Endodermal cell (in vitro differentiated cells): Measurements from ENCODE around the gene CDH18. TPM values are rescaled to one million over a fixed set of nuclear protein-coding genes. Genes with fewer than 3 reads are reported as not detected.

Experiments
- DNase-seq: peaks from one replicate; pipeline ENCODE4 v3.0.0-alpha.2; 2017
- H3K27ac ChIP-seq: 2 replicates; pipeline ENCODE4 v1.5.1; 2013; ENCODE audit warnings: mild to moderate bottlenecking, low read depth, low read length, moderate library complexity
- H3K27me3 ChIP-seq: 2 replicates; pipeline ENCODE4 v1.6.1; 2013; ENCODE audit warnings: mild to moderate bottlenecking, low read length, moderate library complexity; ENCODE audit not compliant: insufficient read depth, control insufficient read depth, poor library complexity, severe bottlenecking
- H3K36me3 ChIP-seq: 2 replicates; pipeline ENCODE4 v1.7.0; 2013; ENCODE audit warnings: mild to moderate bottlenecking, low read length, moderate library complexity; ENCODE audit not compliant: control insufficient read depth, insufficient read depth
- H3K4me1 ChIP-seq: one replicate; pipeline ENCODE4 v1.7.0; 2013; ENCODE audit warnings: low read length; ENCODE audit not compliant: control insufficient read depth, insufficient read depth
- H3K4me3 ChIP-seq: 2 replicates; pipeline ENCODE4 v1.5.1; 2013; ENCODE audit warnings: mild to moderate bottlenecking, low read length, moderate library complexity
- H3K9ac ChIP-seq: 2 replicates; pipeline ENCODE4 v1.6.1; 2013; ENCODE audit warnings: mild to moderate bottlenecking, low read length, moderate library complexity; ENCODE audit not compliant: poor library complexity, severe bottlenecking; ENCODE audit errors: extremely low read depth
- H3K9me3 ChIP-seq: 2 replicates; pipeline ENCODE4 v1.6.1; 2013; ENCODE audit warnings: mild to moderate bottlenecking, low read length, moderate library complexity; ENCODE audit not compliant: control insufficient read depth
- H3K27ac Mint-ChIP-seq: 2 replicates; pipeline ENCODE4 v1.8.0; 2020; ENCODE audit warnings: mixed read lengths
- H3K27me3 Mint-ChIP-seq: 2 replicates; pipeline ENCODE4 v1.8.0; 2021; ENCODE audit warnings: mild to moderate bottlenecking, mixed read lengths; ENCODE audit not compliant: insufficient read depth
- H3K36me3 Mint-ChIP-seq: 2 replicates; pipeline ENCODE4 v1.8.0; 2020; ENCODE audit warnings: low read depth, mixed read lengths
- H3K4me1 Mint-ChIP-seq: 2 replicates; pipeline ENCODE4 v1.8.0; 2020; ENCODE audit warnings: mixed read lengths
- H3K4me3 Mint-ChIP-seq: 2 replicates; pipeline ENCODE4 v1.8.0; 2020; ENCODE audit warnings: mild to moderate bottlenecking, moderate library complexity, mixed read lengths
- H3K9me3 Mint-ChIP-seq: 2 replicates; pipeline ENCODE4 v1.8.0; 2020; ENCODE audit warnings: mild to moderate bottlenecking, mixed read lengths
- CTCF ChIP-seq: fragments of 200-600 bp; sonication (generic); conservative IDR thresholded peaks from 2 replicates; pipeline ENCODE4 v1.5.0; 2021; ENCODE audit warnings: antibody characterized with exemption, mild to moderate bottlenecking
- WGBS, 2 experiments: methylation state at CpG; one replicate each; pipeline versions ENCODE4 v1.1.5 to v1.1.7; 2013; ENCODE audit warnings: missing lambda C conversion rate in 2 of 2, mixed read lengths in 1 of 2; ENCODE audit not compliant: insufficient coverage in 1 of 2, insufficient read length in 1 of 2; 5-methylcytosine and 5-hydroxymethylcytosine counted together
- total RNA-seq, 2 donors: library from RNA; stranded (reverse); fragmentation: NEBNext Ultra II Directional in 1 of 2; extraction: Animal tissue kit (Norgen Biotek cat#: 25700) in 1 of 2; gene quantifications; 2 replicates in 1 of 2; 3 replicates in 1 of 2; pipeline ENCODE4 v1.2.1, GENCODE V29; 2021

CDH18 gene
- total RNA-seq, 2 donors from 2014 or later: 0.22 TPM; not detected in 1

DNA sequence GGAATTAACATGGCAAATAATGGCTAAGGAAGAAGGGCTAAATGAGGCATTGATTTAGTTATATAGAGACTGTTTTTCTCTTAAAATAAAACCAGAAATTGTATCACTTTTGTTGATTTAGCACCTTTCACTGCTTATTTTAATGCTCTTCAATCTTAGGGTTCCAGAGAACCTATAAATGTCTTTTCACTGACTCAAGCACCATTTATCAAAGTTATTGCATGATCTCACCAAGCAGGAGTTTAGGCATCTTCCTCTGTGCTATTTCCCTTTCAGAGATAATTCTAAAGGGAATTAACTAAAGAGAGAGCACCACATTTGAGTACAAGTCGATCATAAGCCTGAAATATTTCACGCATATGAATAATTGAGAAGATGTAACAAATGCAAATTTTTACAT lies 357.1 kb downstream of the CDH18 start:
- H3K9me3 Mint-ChIP-seq: no peaks in the 10 kb centered on the region
- H3K27me3 ChIP-seq: no peaks in the 10 kb centered on the region
- H3K9me3 ChIP-seq: no peaks in the 10 kb centered on the region
- no peak overlapping the region for H3K4me3 Mint-ChIP-seq
- no peak overlapping the region for H3K27ac Mint-ChIP-seq
- 87% methylated on average over 2 of the region's 2 CpGs; no CpG with 5 or more reads in 1 of the 2 experiments for WGBS, 2 experiments
- H3K9ac ChIP-seq: no peak overlapping the region
- H3K27me3 Mint-ChIP-seq: no peaks in the 10 kb centered on the region
- DNase-seq: no peak
- H3K27ac ChIP-seq: no peak overlapping the region
- no peaks in the 10 kb centered on the region for H3K36me3 Mint-ChIP-seq
- H3K4me1 Mint-ChIP-seq: no peaks in the 10 kb centered on the region
- no peak for TF ChIP-seq CTCF
- H3K4me3 ChIP-seq: no peak overlapping the region
- H3K36me3 ChIP-seq: no peaks in the 10 kb centered on the region
- H3K4me1 ChIP-seq: no peaks in the 10 kb centered on the region

DNA sequence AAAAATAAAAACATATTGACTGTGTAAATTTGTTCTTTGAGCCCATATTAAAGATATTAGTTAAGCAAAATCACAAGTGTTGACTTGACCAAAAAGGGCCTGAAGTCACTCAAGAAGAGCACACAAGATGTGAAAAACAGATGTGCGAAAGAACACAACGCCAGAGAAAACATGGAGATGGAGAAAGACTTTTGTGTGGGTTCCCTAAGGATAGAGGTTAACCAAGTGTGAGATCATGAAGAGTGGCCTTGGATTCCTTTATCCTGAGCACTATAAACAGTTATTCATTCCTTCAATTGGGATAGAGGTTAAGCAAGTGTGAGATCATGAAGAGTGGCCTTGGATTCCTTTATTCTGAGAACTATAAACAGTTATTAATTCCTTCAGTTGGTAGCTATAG lies 361.8 kb downstream of the CDH18 start:
- Histone ChIP-seq H3K4me3 (no peak overlapping the region), H3K27me3 (no peaks in the 10 kb centered on the region), H3K36me3 (no peaks in the 10 kb centered on the region), H3K9me3 (no peaks in the 10 kb centered on the region), H3K27ac (no peak overlapping the region), H3K4me1 (no peaks in the 10 kb centered on the region), H3K9ac (no peak overlapping the region)
- Mint-ChIP-seq H3K27me3 (peaks cover 2% of the 10 kb centered on the region), H3K4me3 (no peak overlapping the region), H3K9me3 (no peaks in the 10 kb centered on the region), H3K4me1 (no peaks in the 10 kb centered on the region), H3K27ac (no peak overlapping the region), H3K36me3 (no peaks in the 10 kb centered on the region)
- WGBS, 2 experiments: 100% methylated on average over 2 of the region's 2 CpGs
- no peak for TF ChIP-seq CTCF
- DNase-seq: no peak

DNA sequence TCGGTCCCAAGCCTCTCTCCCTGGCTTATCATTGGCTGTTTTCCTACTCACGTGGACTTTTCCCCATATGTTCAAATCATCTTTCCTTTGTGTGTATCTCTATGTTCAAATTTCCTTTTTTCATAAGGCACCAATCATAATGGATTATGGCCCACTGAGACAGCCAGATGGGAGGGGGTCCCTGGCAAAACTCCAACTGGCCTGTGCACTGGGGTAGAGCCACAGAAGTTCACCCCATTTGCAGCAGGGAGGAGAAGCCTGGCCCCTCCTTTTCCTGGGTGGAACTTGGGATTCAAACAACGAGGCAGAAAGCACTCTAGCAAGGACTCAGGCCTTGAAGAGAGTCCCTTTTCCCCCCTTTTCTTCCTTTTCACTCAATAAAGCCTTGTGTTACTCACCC lies 362.4 kb downstream of the CDH18 start:
- Histone ChIP-seq H3K4me3 (no peak overlapping the region), H3K36me3 (no peaks in the 10 kb centered on the region), H3K9ac (no peak overlapping the region), H3K27me3 (no peaks in the 10 kb centered on the region), H3K27ac (no peak overlapping the region), H3K4me1 (no peaks in the 10 kb centered on the region), H3K9me3 (no peaks in the 10 kb centered on the region)
- Mint-ChIP-seq H3K27me3 (peaks cover 2% of the 10 kb centered on the region), H3K4me3 (no peak overlapping the region), H3K27ac (no peak overlapping the region), H3K36me3 (no peaks in the 10 kb centered on the region), H3K9me3 (no peaks in the 10 kb centered on the region), H3K4me1 (no peaks in the 10 kb centered on the region)
- no peak for TF ChIP-seq CTCF
- WGBS, 2 experiments: 85 to 100% methylated on average over 1 to 3 of the region's 3 CpGs
- DNase-seq: no peak
